NCI-H2171 (cell line): ENCODE measurements around the gene TEKT3.

Source experiments
- DNase-seq: peaks from one replicate; lab custom pipeline; 2025; lab: John Stamatoyannopoulos, UW

Gene TEKT3

DNA sequence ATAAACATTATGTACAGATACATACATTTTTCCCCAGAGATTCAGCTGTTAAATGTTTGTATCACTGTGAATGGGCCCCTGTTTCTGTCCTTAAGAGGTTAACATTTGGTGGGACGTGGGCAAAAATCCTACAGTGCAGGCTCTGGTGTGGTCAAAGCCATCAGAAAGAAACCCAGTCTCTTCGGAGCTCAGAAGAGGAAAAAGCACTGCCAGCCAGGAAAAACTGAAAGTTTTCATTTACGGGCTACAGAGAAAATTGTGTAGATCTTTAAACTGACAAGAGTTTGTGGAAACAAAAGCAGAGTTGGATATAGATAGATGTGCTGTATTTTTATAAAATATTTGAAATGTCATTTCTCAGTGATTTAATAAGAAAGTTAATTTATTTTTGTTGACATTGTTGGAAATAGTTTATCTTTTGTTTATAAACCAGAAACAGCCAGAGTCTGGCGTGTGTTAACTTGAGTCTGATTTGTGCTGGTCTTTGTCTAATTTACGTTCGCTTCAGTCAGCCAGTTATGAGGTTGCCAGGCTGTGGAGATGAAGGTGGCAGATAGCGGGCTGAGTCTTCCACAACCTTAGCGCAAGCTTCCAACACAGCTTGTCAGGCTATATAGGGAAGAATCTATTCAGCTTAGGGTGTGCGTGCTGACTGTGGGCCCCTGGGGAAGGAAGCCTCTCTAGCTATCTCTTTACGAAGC is 9.5 kb upstream of the TEKT3 start:
- no peak for DNase-seq

DNA sequence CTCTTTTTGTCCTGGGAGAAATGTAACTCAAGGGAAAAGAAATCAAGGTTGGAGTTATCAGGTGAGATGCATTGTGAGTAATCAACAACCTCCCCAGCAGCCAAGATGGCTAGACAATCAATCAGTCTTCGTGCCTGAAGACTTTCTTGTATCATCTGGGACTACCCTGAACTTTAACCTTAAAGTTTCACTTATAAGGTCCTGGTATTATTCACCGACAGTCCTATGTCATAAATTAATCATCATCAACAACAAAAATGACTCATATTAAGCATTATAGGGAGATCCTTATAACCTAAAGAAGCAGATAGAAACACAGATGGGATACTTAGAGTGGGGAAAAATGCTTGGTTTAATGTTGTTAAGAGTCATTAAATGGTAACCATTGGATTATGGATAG is 7.7 kb upstream of the TEKT3 start:
- DNase-seq, result no peak

DNA sequence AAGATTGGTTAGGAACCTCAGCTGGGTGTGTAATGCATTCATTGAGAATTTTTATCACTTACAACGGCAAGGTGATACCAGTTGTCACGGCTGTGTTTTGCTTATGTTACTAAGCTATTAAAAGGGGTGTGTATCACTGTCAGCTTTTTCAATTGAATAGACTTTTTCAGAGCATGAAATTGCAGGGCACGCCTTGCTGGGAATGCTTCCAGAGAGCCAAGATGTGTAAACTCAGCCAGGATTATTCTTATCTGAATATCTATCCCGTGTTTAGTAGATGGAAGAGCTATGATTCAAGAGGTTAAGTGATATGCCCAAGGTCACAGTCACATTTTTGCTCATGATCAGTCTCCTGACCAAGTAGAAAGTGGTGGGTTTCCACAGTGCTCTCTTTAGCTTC is 6.6 kb upstream of the TEKT3 start:
- no peak for DNase-seq

DNA sequence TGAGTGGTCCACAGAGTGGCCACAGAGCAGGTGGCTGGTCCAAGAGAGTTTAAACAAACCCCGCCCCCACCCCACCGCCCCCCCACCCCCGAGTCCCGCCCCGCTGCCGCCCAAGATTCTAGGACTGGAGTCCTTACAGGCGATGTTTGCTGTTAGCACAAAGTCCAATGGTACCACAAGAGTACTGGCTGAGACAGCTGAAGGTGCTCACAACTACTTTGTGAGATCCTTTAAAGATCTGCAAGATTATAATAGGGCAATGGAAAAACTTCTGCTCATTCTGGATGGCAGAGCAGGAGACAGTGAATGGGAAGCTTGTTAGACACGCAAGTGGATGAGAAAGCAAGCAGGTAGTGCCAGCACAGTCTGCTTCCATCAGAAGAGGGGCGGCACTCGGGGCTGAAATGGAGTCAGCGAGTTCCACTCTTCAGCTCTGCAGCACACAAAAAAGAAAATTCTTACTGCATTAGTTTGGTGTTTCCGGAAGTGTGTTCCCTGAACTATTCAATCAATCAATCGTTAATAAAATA is 4.7 kb upstream of the TEKT3 start:
- no peak for DNase-seq

DNA sequence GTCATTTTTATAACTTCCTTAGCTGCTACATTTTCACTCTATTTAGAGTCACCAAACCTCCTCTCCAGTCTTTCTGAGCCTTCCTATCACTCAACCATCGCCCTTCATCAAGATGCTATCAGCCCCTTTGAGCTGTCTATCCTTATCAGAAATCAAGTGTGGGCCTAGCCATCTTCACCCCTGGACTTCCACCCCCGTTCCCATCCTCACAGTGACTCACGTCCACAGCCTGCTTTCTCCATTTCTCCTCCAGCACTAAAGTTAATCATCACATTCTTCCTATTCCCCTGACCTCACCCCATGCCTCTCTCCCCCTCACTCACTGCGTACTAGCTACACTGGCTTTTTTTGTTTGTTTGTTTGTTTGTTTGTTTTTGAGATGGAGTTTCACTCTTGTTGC is 2.4 kb upstream of the TEKT3 start:
- no peak for DNase-seq

DNA sequence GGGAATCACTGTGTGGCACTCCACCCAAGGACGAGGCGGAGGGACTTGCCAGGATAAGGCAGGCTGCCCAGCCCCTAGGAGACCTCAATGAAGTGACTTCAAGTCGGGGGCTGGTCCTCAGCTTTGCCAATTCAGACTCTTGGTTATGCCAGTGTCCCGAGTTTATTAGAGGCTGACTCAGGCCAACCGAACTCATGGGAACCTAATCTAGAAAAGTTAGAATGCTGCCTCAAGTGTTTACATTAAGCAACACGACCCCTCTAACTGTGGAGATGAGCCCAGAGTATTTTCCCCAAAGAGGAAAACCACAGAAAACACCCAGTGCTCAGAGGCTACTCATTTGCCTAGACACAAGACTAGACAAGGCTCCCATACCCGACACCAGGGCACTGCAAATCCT is 1.1 kb upstream of the TEKT3 start:
- DNase-seq, result no peak

DNA sequence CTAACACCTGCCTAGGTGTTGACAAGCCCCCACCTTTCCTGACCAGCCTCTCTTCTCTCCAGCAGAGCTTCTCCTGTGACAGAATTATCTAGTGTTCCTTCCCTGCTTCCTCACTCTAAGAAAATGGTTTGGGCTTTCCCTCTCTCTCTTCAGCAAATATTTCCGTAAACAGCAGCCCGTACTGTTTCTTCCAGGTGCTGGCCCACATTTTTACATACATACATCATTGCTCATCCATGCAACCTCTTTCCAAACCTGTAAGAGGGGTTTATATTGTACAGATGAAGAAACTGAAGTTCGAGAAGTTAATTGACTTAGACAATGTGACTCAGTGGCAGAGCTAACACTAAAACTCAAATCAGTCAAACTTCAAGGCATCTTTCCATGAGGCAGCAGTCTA is 569 bp upstream of the TEKT3 start:
- no peak for DNase-seq

DNA sequence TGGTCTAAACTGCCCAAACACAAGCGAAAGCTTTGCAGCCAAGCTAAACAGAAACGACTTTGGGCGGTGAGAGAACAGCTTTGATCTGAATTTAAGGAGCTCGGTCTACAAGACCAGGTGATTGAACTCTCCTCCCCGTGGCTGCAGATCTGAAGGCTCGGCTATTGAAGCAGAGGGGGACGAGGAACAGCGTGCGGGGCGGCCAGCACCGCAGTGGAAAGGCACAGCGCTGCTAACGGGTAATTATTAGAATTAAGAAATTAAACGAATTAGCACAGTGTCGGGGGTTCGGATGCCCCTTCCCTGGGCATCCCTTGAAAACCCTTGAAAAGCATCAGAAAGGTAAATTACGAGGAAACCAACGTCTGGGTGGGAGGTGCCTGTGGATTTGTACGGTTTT is 431 bp downstream of the TEKT3 start:
- no peak for DNase-seq

DNA sequence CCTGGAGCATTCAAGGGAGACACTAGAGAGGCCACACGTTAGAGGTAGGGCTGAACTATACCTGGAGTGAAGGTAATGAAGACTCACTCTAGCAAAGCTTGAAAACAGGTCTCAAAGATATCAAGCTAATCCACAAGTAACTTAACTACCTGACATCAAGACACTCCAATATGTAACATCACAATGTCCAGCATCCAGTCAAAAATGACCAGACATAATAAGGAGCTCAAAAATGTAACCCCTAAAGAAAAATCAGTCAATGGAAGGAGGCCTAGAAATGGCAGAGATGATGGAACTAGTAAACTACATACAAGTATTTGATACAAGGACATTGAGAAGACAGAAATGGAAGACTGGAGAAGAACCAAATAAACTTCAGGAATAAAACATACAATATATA is 6.0 kb downstream of the TEKT3 start:
- no peak for DNase-seq

DNA sequence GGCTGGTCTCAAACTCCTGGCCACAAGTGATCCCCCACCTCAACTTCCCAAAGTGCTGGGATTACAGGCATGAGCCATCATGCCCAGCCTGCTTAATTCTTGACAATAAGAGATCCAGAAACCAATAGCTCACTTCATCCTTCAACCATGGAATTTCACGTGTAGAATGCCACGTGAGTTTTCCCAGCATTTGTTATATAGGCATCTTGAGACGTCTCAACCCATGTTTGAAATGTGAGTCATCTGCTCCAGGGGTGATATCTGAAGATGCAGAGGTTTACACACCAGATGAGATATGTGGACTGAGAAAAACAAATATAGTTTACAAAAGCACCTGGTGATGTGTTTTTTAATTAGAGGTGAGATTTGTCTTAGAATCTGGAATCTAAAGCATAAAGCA is 7.1 kb downstream of the TEKT3 start:
- DNase-seq, result no peak

DNA sequence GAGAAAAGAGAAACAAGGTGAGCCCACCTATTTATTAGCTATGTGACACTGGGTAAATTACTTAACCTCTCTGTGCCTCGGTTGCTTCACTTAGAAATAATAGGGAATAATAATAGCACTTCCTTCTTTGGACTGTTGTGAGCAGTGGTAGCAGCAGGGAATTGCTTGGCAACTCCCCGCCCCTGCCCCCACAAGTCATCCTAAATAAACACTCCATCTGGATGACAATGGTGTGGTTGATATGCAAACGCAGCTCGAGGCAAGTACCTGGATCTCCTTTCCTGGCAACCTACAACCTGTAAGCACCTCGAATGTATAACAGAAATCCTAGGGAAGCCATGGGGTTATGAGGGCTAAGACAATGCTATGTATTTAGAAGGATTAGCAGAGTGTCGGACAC is 9.1 kb downstream of the TEKT3 start:
- no peak for DNase-seq

DNA sequence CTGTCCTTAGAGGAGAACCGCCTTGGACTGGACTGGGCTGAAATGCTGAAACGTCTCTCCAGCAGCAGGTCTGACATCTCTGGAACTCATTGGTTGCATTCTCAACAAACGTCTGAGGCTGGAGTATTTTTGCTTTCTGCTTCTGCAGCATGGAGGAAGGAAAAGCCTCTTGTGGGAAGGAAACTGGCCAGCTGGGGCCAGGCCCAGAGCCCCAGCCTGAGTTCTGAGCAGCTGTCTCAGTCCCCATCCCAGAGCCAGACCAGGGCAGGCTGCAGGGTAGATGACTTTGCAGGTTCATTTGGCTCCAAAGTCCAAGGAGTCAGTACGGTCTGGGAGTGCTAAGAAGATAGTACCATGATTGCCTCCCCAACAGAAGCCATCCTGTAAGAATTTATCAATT is 18.3 kb downstream of the TEKT3 start:
- no peak for DNase-seq

DNA sequence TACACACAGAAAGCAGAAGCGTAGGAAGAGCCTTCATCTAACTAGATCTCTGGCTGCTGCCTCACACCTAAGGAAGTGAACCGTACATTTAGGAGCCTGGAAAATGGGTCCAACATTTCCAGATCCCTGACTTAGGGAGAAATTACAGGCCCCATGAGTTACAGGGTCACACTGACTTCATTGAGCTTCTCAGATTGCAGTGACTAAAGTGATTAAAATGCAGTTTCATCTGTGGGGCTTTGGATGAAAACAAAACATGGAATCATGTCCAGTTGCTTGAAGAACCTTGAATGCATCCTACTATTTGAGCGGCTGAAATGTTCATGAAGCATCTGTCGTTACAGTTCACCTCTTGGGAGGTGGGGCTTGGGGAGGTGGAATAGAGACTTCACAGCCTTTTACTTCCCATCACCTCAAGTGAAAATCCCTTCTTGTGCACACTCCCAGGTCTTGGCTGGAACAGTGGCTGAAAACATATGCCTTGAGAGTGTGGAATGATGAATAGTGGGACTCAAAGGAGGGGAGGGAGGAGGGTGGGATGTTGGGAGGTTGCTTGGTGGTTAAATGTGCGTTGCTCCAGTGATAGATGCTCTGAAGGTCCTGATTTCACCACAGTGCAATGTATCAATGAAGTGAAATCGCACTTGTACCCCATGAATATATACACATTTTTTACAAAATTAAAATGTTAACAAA is 19.7 kb downstream of the TEKT3 start:
- DNase-seq, result no peak

DNA sequence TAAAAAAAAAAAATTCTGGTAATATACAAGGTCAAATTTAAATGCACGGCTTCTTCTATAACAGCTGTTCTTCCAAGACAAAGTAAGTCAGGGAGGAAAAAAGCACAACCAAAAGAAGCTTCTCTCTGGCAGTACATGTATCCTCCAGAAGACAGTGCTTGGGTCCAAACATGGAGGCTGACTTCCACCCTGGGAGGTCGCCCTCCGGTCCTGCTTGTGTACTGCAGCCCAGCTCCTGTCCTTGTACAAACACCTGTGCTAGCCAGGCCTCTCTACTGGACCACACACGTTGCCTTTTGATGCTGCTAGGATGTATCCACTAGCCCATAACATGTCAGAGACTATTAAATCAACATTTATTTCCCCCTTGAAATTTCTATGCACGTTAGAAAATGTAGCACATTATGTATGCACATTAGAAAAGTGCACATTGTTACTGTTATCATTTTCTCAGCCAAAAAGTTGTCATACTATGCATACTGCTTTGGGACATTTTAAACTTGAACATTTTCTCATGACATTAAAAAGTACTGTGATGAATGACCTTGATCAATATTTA is 21.9 kb downstream of the TEKT3 start:
- DNase-seq, result no peak

DNA sequence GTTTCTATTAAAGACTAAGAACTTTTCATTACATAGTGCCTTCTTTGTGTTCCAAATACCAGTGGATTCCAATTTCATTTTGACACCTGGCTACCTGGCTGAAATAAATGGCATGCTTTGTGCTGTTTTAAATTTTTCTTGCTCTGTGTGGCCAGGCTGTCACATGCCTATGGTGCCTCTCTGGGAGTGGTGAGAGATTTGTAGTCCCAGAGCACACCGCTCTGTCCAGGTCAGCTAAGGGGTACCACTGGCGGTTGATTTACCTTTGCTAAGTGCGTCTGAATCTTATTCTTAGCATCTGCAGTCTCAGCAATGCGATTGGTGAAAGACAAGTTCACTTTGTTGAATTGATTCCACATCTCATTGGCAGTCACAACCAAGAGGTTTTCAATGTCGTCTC is 29.4 kb downstream of the TEKT3 start:
- DNase-seq, result no peak

DNA sequence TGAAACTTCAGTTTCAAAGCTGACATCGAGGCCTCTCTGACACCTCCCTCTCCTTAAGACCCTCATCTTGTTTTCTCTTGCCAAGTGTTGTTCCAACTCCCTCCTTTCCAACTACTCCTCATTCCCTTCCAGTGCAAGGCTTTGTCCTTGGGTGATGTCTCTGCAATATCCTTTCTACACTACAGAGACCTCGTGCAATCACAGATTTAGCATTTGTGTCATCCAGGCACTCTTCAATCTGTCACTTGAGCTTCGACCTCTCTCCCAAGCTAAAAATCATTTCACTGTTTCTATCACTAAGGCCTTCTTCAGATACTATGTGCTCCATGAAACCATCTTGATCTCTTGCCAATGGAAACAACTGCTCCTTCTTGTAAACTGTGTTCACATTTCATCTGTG is 31.6 kb downstream of the TEKT3 start:
- no peak for DNase-seq

DNA sequence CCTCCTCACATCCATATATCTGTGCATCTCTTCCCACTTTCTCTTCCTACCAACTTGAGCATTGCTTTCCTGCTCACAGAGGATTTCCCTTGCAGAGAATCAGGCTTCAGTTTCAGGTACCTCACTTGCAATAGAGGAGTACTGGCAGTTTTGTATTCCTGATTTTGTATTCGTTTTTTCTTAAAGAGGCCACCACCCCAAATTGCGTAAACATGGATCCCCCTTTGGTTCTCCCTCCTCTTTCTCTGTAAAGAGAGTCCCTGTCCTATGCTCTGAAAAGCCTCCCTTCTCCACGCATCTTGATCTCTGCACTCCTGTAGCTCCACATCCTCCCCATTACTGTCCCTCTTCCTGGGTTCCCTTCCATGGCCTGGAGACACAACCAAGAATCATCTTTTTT is 32.2 kb downstream of the TEKT3 start:
- DNase-seq, result no peak

DNA sequence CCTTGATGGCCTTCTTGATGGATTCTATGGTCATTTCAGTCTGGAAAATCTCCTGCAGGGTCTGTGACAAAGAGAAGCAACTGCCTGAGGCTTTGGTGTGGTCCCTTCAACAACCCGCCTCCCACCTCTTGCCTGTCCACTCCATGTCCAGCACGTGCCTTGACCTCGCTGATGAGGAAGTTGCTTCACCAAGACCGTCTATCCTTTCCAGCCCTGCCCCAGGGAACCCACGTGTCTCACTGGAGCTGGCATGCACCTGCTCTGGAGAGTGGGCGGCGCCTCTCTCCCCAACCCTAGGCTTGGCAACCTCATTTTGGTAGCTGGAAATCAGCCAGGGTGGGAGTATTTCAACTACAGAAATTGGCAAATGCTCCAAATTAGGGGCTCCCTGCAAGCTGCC is 32.6 kb downstream of the TEKT3 start:
- DNase-seq, result no peak

DNA sequence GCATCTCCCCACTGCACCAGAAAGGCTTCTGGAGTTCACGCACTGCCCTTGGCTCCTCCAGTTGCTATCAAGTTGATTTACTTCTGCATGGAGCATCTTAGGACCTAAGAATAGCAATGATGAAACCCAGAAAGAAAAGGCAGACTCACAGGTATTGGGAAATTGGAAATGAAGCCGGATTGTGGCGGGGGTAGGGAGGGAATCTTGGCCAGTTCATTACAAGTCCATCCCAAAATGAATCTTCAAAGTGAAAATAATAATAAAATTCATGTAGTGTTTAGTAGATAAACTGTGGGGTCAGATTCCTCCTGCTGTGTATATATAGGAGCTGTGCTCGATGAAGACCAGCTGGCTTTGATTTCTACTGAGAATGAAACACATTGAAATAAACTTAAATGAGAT is 33.7 kb downstream of the TEKT3 start:
- no peak for DNase-seq

DNA sequence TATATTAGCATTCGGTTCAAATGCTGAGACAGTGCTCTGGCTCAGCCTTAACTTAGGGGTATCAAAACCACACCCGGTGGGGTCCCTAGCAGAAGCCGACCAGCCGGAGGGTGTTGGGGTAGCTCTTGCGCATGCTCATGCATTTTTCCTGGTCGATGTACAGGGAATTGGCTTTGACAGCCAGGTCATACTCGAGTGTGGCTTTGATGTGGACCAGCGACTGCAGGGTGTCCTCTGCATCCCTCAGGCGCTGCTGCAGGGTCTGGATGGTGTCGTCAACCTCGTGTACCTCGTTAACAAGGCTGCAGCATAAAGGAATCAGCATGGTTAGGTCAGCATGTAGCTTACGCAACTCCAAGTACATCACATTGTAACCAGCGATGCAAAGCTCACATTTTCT is 37.5 kb downstream of the TEKT3 start:
- no peak for DNase-seq

DNA sequence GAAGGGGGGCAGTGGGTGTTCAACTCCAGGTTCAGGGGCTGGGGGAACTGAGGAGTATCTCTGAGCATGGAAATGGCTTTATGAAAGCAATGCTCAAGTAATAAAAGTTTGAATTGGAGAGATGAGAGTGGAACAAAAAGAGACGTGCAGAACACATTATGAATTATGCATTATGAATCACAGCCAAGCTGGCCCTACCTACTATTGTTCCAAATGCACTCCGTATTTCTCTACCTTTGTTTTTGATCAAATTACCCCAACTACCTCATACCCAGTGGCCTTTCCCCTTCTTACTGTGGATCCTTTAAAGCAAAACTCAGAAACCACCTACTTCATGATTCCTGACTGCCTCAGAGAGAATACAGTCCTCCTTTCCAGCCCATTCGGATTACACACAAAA is 38.1 kb downstream of the TEKT3 start:
- DNase-seq, result no peak

DNA sequence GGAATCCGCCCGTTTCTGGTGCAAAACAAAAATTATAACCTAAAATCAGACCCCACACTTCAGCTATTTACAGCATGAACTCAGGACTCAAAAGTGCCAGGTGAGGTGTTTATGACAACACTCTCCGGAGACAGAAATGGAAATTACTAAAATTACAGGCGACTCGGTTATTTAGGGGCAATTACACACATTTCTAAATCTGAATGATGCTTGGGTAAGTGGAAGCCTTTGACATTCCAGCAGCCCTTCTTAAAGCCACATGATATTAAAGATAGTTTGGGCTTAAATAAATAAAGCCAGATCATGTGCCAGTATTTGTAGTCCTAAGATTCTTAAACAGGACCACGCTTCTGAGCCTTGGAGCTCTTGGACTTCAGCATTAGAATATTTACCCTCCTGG is 39.6 kb downstream of the TEKT3 start:
- no peak for DNase-seq

DNA sequence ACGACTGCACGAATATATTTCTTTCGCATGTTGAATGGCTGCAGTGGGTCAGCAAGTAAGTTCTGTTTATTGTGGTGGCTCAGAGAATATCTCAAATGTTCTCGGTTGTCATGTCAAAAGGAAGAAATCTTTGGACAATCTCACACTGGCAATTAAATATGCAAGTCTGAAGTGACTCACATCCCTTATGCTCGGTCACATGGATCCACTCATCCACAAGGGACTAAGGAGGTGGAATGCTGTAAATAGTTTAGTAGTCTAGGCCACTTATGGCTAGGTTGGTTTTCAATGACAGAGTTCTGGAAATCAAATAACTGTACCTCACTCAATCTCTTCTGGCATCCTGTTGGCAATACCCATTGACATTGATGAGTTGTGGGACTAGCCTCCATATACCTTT is 43.2 kb downstream of the TEKT3 start:
- no peak for DNase-seq

DNA sequence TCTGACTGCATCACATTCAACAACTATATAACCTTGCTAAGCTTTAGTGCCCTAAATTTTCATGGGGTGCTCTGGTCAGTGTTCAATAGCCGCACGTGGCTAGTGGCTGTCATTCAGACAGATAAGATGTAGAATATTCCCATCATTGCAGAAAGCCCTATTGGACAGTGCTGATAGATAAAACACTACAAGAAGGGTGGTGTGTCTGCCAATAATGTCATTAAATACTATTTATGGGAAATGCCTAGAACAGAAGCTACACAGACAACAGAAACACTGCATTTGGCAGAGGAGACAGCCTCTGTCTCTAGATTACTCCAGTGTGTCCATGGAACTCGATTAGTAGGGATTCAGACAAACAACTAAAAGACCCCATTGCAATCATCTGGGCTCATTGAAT is 47.8 kb downstream of the TEKT3 start:
- DNase-seq, result no peak
